Karpas-422 (cell line): Measurements from ENCODE around the gene IL1RN. TPM values are rescaled to one million over a fixed set of nuclear protein-coding genes. Genes with fewer than 3 reads are reported as not detected.

Source experiments
- DNase-seq: peaks from one replicate; pipeline ENCODE4 v3.0.0-alpha.2; 2015
- H2AFZ ChIP-seq: fragments of 200-600 bp; sonication (generic); 2 replicates; pipeline ENCODE4 v1.6.1; 2014; ENCODE audit warnings: antibody characterized with exemption, low read length, mixed read lengths
- H3K27ac ChIP-seq: fragments of 200-600 bp; sonication (generic); 2 replicates; pipeline ENCODE4 v1.5.1; 2014; ENCODE audit warnings: mild to moderate bottlenecking, low read length, moderate library complexity
- H3K27me3 ChIP-seq: fragments of 200-600 bp; sonication (generic); 2 replicates; pipeline ENCODE4 v1.6.1; 2014; ENCODE audit warnings: low read length, mixed read lengths
- H3K36me3 ChIP-seq: fragments of 200-600 bp; sonication (generic); 2 replicates; pipeline ENCODE4 v1.6.1; 2014; ENCODE audit warnings: low read length, mixed read lengths; ENCODE audit not compliant: insufficient read depth
- H3K4me1 ChIP-seq: fragments of 200-600 bp; sonication (generic); 2 replicates; pipeline ENCODE4 v1.6.1; 2014; ENCODE audit warnings: mild to moderate bottlenecking, low read length, mixed read lengths
- H3K4me2 ChIP-seq: fragments of 200-600 bp; sonication (generic); 2 replicates; pipeline ENCODE4 v1.6.1; 2014; ENCODE audit warnings: low read length, low read depth, mild to moderate bottlenecking; ENCODE audit not compliant: poor library complexity, severe bottlenecking
- H3K4me3 ChIP-seq: fragments of 200-600 bp; sonication (generic); 2 replicates; pipeline ENCODE4 v1.5.1; 2014; ENCODE audit warnings: mild to moderate bottlenecking, antibody characterized with exemption, low read length, mixed read lengths
- H3K79me2 ChIP-seq: fragments of 200-600 bp; sonication (generic); 2 replicates; pipeline ENCODE4 v1.6.1; 2014; ENCODE audit warnings: mild to moderate bottlenecking, low read length, mixed read lengths
- H3K9ac ChIP-seq: fragments of 200-600 bp; sonication (generic); 2 replicates; pipeline ENCODE4 v1.6.0; 2014; ENCODE audit warnings: low read length
- H3K9me2 ChIP-seq: fragments of 200-600 bp; sonication (generic), shearing (Covaris generic); replicated peaks from 2 replicates; pipeline ENCODE4 v1.6.0; 2014; ENCODE audit warnings: mild to moderate bottlenecking, low read length, moderate library complexity; ENCODE audit not compliant: insufficient read depth
- H3K9me3 ChIP-seq: fragments of 300-700, 200-600 bp; sonication (generic); 2 replicates; pipeline ENCODE4 v1.6.1; 2014; ENCODE audit warnings: low read length, mixed read lengths
- H4K20me1 ChIP-seq: fragments of 200-600 bp; sonication (generic); 2 replicates; pipeline ENCODE4 v1.6.1; 2014; ENCODE audit warnings: mild to moderate bottlenecking, antibody characterized with exemption, low read length, low read depth; ENCODE audit not compliant: insufficient read depth
- total RNA-seq: library from RNA; depleted of rRNA; stranded (reverse); fragments of >200 nt; shearing (Covaris generic); gene quantifications from 2 replicates; pipeline ENCODE4 v1.2.3, GENCODE V29; 2014; ENCODE audit warnings: low replicate concordance

The IL1RN gene
- total RNA-seq, 1 experiment from 2014 or later, result not detected

- Histone ChIP-seq H3K4me2 (peak overlapping the region; percentile 80), H3K9ac (peak overlapping the region; percentile 93), H4K20me1 (peaks cover 13% of the 10 kb centered on the region; the same call in 1 of the 2 replicates), H3K36me3 (peaks cover 9% of the 10 kb centered on the region; the same call in 1 of the 2 replicates), H2AFZ (no peak overlapping the region), H3K79me2 (peaks cover 63% of the 10 kb centered on the region), H3K9me3 (no peaks in the 10 kb centered on the region), H3K9me2 (no peaks in the 10 kb centered on the region), H3K27me3 (no peaks in the 10 kb centered on the region), H3K4me1 (peaks cover 24% of the 10 kb centered on the region), H3K4me3 (peak overlapping the region; percentile 92), H3K27ac (peak overlapping the region; percentile 78)
- peak; percentile 92 for DNase-seq
Measured at GRCh38 chr2:113175042-113175628, 47.7 kb downstream of the IL1RN start.

GRCh38 chr2:113175736-113176695, 48.6 kb downstream of the IL1RN start:
- H3K4me2 ChIP-seq, result peak overlapping the region; percentile 80
- peak overlapping the region; percentile 78 for H3K27ac ChIP-seq
- peaks cover 24% of the 10 kb centered on the region for H3K4me1 ChIP-seq
- DNase-seq, result peak; percentile 56
- H3K9ac ChIP-seq, result peak overlapping the region; percentile 93
- no peaks in the 10 kb centered on the region for H3K9me2 ChIP-seq
- no peaks in the 10 kb centered on the region for H3K27me3 ChIP-seq
- peaks cover 70% of the 10 kb centered on the region for H3K79me2 ChIP-seq
- no peaks in the 10 kb centered on the region for H3K9me3 ChIP-seq
- H2AFZ ChIP-seq, result no peak overlapping the region
- peak overlapping the region; percentile 92 for H3K4me3 ChIP-seq
- H3K36me3 ChIP-seq, result peaks cover 9% of the 10 kb centered on the region; the same call in 1 of the 2 replicates
- H4K20me1 ChIP-seq, result peaks cover 13% of the 10 kb centered on the region; the same call in 1 of the 2 replicates

- Histone ChIP-seq H3K4me3 (no peak overlapping the region), H3K36me3 (peaks cover 9% of the 10 kb centered on the region; the same call in 1 of the 2 replicates), H3K27me3 (no peaks in the 10 kb centered on the region), H3K4me1 (peaks cover 24% of the 10 kb centered on the region), H3K9ac (peak overlapping the region; percentile 93; the same call in 1 of the 2 replicates), H2AFZ (no peak overlapping the region), H4K20me1 (peaks cover 13% of the 10 kb centered on the region; the same call in 1 of the 2 replicates), H3K79me2 (peaks cover 77% of the 10 kb centered on the region), H3K9me3 (no peaks in the 10 kb centered on the region), H3K4me2 (peak overlapping the region; percentile 80), H3K27ac (peak overlapping the region; percentile 78; the same call in 1 of the 2 replicates), H3K9me2 (no peaks in the 10 kb centered on the region)
- DNase-seq, result no peak
Measured at GRCh38 chr2:113176696-113177355, 49.4 kb downstream of the IL1RN start.

- DNase-seq, result no peak
- Histone ChIP-seq H3K79me2 (peaks cover 87% of the 10 kb centered on the region), H3K4me1 (peaks cover 20% of the 10 kb centered on the region), H3K36me3 (peaks cover 9% of the 10 kb centered on the region; the same call in 1 of the 2 replicates), H3K9me2 (no peaks in the 10 kb centered on the region), H3K9ac (no peak overlapping the region), H3K4me2 (no peak overlapping the region), H4K20me1 (peaks cover 13% of the 10 kb centered on the region; the same call in 1 of the 2 replicates), H3K9me3 (no peaks in the 10 kb centered on the region), H3K27ac (no peak overlapping the region), H3K4me3 (no peak overlapping the region), H2AFZ (no peak overlapping the region), H3K27me3 (no peaks in the 10 kb centered on the region)
Measured at GRCh38 chr2:113178069-113178746, 50.8 kb downstream of the IL1RN start.

GRCh38 chr2:113178891-113179290, 51.5 kb downstream of the IL1RN start:
- DNase-seq, result no peak
- Histone ChIP-seq H4K20me1 (peaks cover 18% of the 10 kb centered on the region), H3K36me3 (peaks cover 9% of the 10 kb centered on the region; the same call in 1 of the 2 replicates), H3K79me2 (peaks cover 92% of the 10 kb centered on the region), H3K4me3 (no peak overlapping the region), H3K9me3 (no peaks in the 10 kb centered on the region), H3K27ac (no peak overlapping the region), H2AFZ (no peak overlapping the region), H3K4me1 (peaks cover 15% of the 10 kb centered on the region), H3K27me3 (no peaks in the 10 kb centered on the region), H3K9me2 (no peaks in the 10 kb centered on the region), H3K4me2 (no peak overlapping the region), H3K9ac (no peak overlapping the region)

GRCh38 chr2:113179446-113180045, 52.1 kb downstream of the IL1RN start:
- Histone ChIP-seq H3K27me3 (no peaks in the 10 kb centered on the region), H3K4me2 (no peak overlapping the region), H3K79me2 (peaks cover 89% of the 10 kb centered on the region), H4K20me1 (peaks cover 20% of the 10 kb centered on the region), H2AFZ (no peak overlapping the region), H3K9me2 (no peaks in the 10 kb centered on the region), H3K4me1 (peaks cover 15% of the 10 kb centered on the region), H3K9ac (no peak overlapping the region), H3K27ac (no peak overlapping the region), H3K9me3 (no peaks in the 10 kb centered on the region), H3K4me3 (no peak overlapping the region), H3K36me3 (peaks cover 9% of the 10 kb centered on the region; the same call in 1 of the 2 replicates)
- DNase-seq, result no peak

GRCh38 chr2:113180131-113180946, 52.9 kb downstream of the IL1RN start:
- Histone ChIP-seq H3K9ac (no peak overlapping the region), H3K4me2 (no peak overlapping the region), H3K36me3 (peaks cover 9% of the 10 kb centered on the region; the same call in 1 of the 2 replicates), H4K20me1 (peaks cover 28% of the 10 kb centered on the region), H3K9me3 (no peaks in the 10 kb centered on the region), H2AFZ (no peak overlapping the region), H3K4me1 (peaks cover 14% of the 10 kb centered on the region), H3K27me3 (no peaks in the 10 kb centered on the region), H3K4me3 (no peak overlapping the region), H3K79me2 (peaks cover 89% of the 10 kb centered on the region), H3K27ac (no peak overlapping the region), H3K9me2 (no peaks in the 10 kb centered on the region)
- no peak for DNase-seq
